K562 (cell line): ENCODE measurements around the gene ARHGAP12. TPM values are rescaled to one million over a fixed set of nuclear protein-coding genes. Genes with fewer than 3 reads are reported as not detected.

Source experiments
- ARID2 ChIP-seq: fragments of 450-650 bp; IDR thresholded peaks from 2 replicates; pipeline ENCODE4 v1.6.1; 2017; ENCODE audit warnings: antibody characterized with exemption, mild to moderate bottlenecking
- ATF7 ChIP-seq: fragments of 450-650 bp; IDR thresholded peaks from 2 replicates; pipeline ENCODE4 v1.7.1; 2014; ENCODE audit warnings: mild to moderate bottlenecking, moderate library complexity
- CREB3L1 ChIP-seq: fragments of 450-650 bp; IDR thresholded peaks from 2 replicates; pipeline ENCODE4 v1.6.1; 2014; ENCODE audit warnings: low read depth, mild to moderate bottlenecking, moderate library complexity, borderline replicate concordance
- FOXK2 ChIP-seq, 2 experiments: fragments of 450-650 bp; IDR thresholded peaks in 1 of 2; conservative IDR thresholded peaks in 1 of 2; 2 replicates each; pipeline ENCODE4 v1.6.1; 2016; ENCODE audit warnings: low read depth in 2 of 2, mild to moderate bottlenecking in 1 of 2
- GATAD2A ChIP-seq: fragments of 450-650 bp; IDR thresholded peaks from 2 replicates; pipeline ENCODE4 v1.6.1; 2017
- IRF1 ChIP-seq: sonication (generic); formaldehyde crosslinking; IDR thresholded peaks from 2 replicates; pipeline ENCODE4 v1.8.0; 2022; ENCODE audit warnings: missing genetic modification reagents, mild to moderate bottlenecking, borderline replicate concordance
- NFXL1 ChIP-seq: fragments of 450-650 bp; formaldehyde crosslinking; IDR thresholded peaks from 2 replicates; pipeline ENCODE4 v1.4.0; 2021; ENCODE audit warnings: mild to moderate bottlenecking
- NKRF ChIP-seq: fragments of 450-650 bp; IDR thresholded peaks from 2 replicates; pipeline ENCODE4 v1.6.1; 2016; ENCODE audit warnings: borderline replicate concordance
- NRF1 ChIP-seq, 2 experiments: fragments of 450-650 bp; IDR thresholded peaks in 1 of 2; conservative IDR thresholded peaks in 1 of 2; 2 replicates each; pipeline ENCODE4 v1.6.1; 2014; ENCODE audit warnings: mild to moderate bottlenecking in 2 of 2
- SIX5 ChIP-seq, 2 experiments: IDR thresholded peaks; 2 replicates each; pipeline ENCODE4 v1.6.1; 2011; ENCODE audit warnings: low read length in 2 of 2, borderline replicate concordance in 1 of 2, low read depth in 1 of 2, mild to moderate bottlenecking in 1 of 2, moderate library complexity in 1 of 2; ENCODE audit not compliant: insufficient read depth in 1 of 2
- SREBF2 ChIP-seq: sonication (generic); formaldehyde crosslinking; IDR thresholded peaks from 2 replicates; pipeline ENCODE4 v1.4.0; 2020; ENCODE audit warnings: mild to moderate bottlenecking, missing genetic modification reagents
- U2AF1 ChIP-seq: fragments of 200-400 bp; formaldehyde crosslinking; optimal IDR thresholded peaks from 2 replicates; pipeline ENCODE3; 2017; ENCODE audit warnings: mild to moderate bottlenecking, low read depth, low read length, moderate library complexity
- ZBTB40 ChIP-seq, 2 experiments: fragments of 450-650 bp in 1 of 2; sonication (generic) in 1 of 2; formaldehyde crosslinking in 1 of 2; IDR thresholded peaks; 2 replicates each; pipeline versions ENCODE4 v1.7.1 to v1.9.0; 2016 to 2022; ENCODE audit warnings: inconsistent platforms in 1 of 2, mild to moderate bottlenecking in 1 of 2, missing genetic modification reagents in 1 of 2
- ZNF316 ChIP-seq: fragments of 450-650 bp; IDR thresholded peaks from 2 replicates; pipeline ENCODE4 v1.6.1; 2016
- polyA plus RNA-seq, 8 experiments: library from polyadenylated mRNA; depleted of rRNA in 4 of 8; stranded (reverse) in 5 of 8; unstranded in 3 of 8; fragments of >200 nt; fragmentation: Nextera tagmentation in 2 of 8; fragmentation: Illumina TruSeq in 1 of 8; extraction: Ambion mirVana in 2 of 8; extraction: Trizol in 1 of 8; gene quantifications; 2 replicates each; pipeline versions ENCODE4 v1.2.1 to v1.2.3, GENCODE V29; 2011 to 2014; ENCODE audit warnings: inconsistent platforms in 1 of 8, missing spikeins in 1 of 8
- total RNA-seq, 7 experiments: library from RNA; depleted of rRNA in 6 of 7; stranded (reverse); fragments of >200 nt in 6 of 7; fragmentation: Illumina TruSeq in 2 of 7; extraction: Trizol in 2 of 7; gene quantifications; 2 replicates each; pipeline versions ENCODE4 v1.2.1 to v1.2.3, GENCODE V29; 2011 to 2021; ENCODE audit warnings: low replicate concordance in 1 of 7

The ARHGAP12 gene
- total and polyA plus RNA-seq, 9 of the 15 experiments (the other 6 are each of a cell fraction or from before 2014, with no cell fraction given), result 4.4 to 18.7 (median 10.1) TPM

- no peak for TF ChIP-seq FOXK2 (conservative IDR thresholded peaks at IDR 0.05 in 1 of 2, IDR thresholded peaks at IDR 0.05 in 1 of 2; ENCODE audit: low read depth in 2 of 2)
- TF ChIP-seq IRF1 (CRISPR knock-in tag), result no peak
- TF ChIP-seq GATAD2A, result no peak
- TF ChIP-seq NFXL1 (CRISPR knock-in tag), result no peak
- no peak for TF ChIP-seq ZNF316
- no peak for TF ChIP-seq SIX5 (IDR thresholded peaks at IDR 0.05; ENCODE audit: borderline replicate concordance in 1 of 2, insufficient read depth in 1 of 2, low read depth in 1 of 2, low read length in 2 of 2)
- 0 out of 2 replicates have a peak, but pooled peaks have one; percentile 29 for TF ChIP-seq NKRF
- no peak for TF ChIP-seq NRF1 (conservative IDR thresholded peaks at IDR 0.05 in 1 of 2, IDR thresholded peaks at IDR 0.05 in 1 of 2)
- TF ChIP-seq CREB3L1, result peak; percentile 24; the same call in 1 of the 2 replicates
- TF ChIP-seq ZBTB40 (IDR thresholded peaks at IDR 0.05), result peak; percentile 11; the same call in 1 of the 2 replicates
- TF ChIP-seq ZBTB40 (CRISPR knock-in tag; IDR thresholded peaks at IDR 0.05), result no peak
- peak; percentile 10; the same call in 1 of the 2 replicates for TF ChIP-seq ATF7
- no peak for TF ChIP-seq U2AF1
- TF ChIP-seq ARID2, result no peak
- TF ChIP-seq SREBF2 (CRISPR knock-in tag), result 0 out of 2 replicates have a peak, but pooled peaks have one; percentile 22
These were observed 1.1 kb downstream of the ARHGAP12 start (continued) for GRCh38 chr10:31927565-31927883.
